NCI-H2029 (cell line): ENCODE measurements around the gene TIMM21.

ENCODE experiments used
- DNase-seq: peaks from one replicate; lab custom pipeline; 2025; lab: John Stamatoyannopoulos, UW

TIMM21 gene, protein sequence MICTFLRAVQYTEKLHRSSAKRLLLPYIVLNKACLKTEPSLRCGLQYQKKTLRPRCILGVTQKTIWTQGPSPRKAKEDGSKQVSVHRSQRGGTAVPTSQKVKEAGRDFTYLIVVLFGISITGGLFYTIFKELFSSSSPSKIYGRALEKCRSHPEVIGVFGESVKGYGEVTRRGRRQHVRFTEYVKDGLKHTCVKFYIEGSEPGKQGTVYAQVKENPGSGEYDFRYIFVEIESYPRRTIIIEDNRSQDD

DNA sequence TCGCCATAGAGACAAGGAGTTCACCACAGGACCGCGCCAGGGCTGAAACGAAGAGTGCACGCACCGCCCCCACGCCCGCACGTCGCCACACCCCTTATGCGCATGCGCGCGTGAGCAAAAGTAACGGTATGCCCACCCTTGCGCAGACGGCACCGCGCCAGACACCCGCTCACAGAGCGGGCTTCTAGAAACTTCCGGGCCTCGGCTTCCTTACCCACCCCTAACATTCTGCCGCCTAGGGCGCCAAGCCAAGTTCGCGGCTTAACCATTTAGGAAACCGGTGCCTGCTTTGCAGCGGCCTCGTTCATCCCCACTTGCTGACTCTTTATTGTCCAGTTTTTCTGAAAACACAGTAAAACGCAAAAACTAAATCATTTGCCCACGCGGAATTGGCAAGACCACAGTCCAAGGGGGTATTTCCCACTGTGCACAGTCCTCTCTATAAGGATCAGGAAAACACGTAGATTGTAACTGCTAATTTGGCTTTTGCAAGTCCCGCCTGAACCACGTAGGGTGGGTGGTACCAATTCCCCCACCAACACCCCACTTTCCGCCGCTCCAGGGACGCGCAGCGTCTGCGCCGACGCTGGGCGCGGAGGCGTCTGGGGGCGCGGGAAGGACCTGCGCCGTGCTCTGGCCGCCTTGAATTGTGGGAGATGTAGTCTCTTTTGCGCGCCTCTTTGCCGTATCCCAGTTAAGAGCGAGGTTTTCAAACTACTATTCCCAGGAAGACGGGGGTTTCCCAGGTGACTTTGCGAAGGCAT, at the start of gene TIMM21, which contains the start of gene FBXO15:
TSS of gene TIMM21 (plus strand) at position 745 of the 764 bp plus-strand sequence. CDS start 286 bp downstream, outside the sequence.
TSS of gene FBXO15 (minus strand) at position 56 of the 764 bp plus-strand sequence. CDS start at position 7, 49 bp downstream.
- DNase-seq: peak; percentile 79

DNA sequence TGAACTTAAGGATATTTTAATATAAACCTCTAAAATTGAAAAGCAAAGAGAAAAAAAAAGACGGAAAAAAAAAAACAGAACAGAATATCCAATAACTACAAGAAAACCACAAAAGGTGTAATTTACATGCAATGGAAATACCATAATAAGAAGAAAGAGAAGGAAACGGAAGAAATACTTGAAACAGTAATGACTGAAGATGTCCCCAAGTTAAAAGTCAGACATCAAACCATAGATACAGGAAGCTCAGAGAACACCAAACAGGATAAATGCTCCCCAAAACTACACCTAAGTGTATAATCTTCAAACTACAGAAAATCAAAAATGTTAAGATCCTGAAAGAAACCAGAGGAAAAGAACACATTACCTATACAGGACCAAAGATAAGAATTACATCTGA, 39.9 kb upstream of the TIMM21 start:
- no peak for DNase-seq

- DNase-seq: no peak
Measured at GRCh38 chr18:74110149-74110548, 38.2 kb upstream of the TIMM21 start.

GRCh38 chr18:74110976-74111375, 37.3 kb upstream of the TIMM21 start:
- DNase-seq: no peak

DNA sequence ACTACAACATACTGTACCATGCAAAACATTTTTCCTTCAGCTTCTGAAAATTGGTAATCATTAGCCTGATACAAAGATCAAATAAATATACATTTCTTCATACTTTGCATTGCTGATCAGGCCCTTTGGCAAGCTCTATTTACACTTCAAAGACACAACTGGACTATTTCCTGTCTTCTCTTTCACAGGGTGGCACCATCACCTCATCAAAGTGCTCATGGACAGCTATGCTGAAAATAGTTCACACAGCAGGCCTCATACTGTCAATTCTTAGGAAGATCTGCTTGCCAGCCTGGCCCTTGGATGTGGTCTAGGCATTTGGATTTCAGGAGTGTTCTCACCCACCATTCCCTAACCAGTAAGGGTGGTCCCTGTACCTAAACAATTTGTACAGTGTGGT, 34.6 kb upstream of the TIMM21 start:
- DNase-seq: no peak

GRCh38 chr18:74114116-74114515, 34.2 kb upstream of the TIMM21 start:
- DNase-seq: no peak

DNA sequence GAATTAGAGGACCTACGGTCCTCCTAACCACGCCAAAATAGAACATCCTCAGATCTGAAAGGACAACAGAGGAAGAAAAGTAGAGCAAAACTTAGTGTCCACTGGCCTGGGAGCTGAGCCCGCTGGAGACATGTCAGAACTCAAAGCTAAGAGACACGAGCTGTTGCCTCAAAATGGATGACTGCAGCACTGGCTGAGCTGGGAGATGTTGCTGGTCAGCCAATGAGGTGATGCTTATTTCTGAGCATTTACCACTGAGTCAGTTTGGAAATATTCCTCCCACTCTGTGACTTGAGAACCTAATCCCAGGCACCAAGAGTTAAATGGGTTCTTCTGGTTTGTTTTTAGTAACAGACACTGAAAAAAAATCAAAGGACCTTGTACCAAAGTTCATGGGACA, 33.3 kb upstream of the TIMM21 start:
- DNase-seq: no peak

DNA sequence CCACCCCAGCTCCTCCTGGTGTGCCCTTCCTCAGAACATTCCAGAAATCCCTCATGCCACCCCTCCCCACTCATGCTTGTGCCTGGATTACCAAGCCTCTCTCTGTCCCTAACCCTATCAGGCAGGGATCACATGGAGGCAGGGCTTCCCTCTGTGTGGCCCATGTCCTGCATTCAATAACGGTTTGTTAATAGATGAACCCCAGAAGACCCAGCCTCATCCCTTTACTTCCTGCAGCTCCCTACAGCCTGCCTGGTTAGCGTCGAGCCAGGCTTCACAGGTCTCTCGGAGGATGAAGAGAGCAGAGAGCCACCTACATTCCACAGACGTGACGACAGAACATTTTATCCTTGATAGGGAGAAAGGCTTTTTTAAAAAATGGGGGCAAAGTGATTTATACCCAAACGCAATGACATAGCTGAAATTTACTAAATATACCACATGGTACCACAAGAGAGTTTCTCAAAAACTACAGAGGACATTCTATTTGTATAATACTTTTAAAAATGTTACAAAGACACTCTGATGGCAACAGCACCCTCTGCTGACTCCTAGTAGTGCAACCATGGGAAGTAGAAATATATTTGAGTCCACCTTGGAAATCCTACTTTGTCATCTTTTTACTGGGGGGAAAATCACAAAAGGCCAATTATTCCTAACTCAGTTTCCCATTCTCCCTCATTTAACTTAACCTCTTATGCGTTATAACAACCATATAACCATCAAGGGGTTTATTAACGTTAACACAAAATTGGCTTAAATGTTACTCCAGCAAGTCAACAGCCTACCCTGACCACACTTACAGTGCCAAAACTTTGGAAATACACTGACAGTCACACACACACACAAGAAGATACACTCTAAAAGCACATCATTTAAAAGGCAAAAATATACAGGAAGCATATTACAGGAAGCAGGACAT, 31.4 kb upstream of the TIMM21 start:
- DNase-seq: no peak

DNA sequence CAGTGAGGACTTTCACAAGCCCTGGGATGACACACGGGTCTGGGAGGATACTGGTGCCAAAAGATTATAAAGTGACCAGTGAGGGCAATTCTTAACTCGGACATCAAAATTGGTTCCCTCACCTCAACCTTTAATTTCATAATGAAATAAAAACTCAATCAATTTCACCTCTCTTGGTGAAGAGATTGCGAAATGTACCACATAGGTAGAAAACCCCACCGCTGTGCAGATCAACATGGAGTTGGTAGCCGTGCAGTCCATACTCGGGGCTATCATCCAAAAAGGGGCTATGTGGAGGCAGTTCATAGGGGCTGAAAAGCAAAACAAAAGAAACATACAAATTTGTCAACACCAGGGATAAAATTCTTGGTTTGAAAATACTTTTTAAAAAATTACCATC, 25.1 kb upstream of the TIMM21 start:
- no peak for DNase-seq

DNA sequence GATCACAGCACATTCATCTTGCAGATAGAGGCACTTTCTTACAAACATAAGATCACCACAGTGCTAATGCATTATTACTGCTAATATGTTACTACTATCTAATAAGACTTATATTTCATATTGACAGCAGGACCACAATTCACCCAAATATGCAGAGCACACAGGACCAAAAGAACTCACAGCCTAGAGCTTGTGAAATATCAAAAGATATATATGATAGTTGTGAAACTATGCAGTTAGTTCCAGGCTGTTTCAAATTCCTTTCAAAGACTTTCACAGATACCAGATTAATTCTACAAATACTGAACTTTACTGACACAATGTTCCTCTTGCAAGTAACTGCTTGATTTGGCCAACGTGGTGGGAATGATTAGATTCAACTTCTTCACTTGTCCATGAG, 23.7 kb upstream of the TIMM21 start:
- DNase-seq: no peak

DNA sequence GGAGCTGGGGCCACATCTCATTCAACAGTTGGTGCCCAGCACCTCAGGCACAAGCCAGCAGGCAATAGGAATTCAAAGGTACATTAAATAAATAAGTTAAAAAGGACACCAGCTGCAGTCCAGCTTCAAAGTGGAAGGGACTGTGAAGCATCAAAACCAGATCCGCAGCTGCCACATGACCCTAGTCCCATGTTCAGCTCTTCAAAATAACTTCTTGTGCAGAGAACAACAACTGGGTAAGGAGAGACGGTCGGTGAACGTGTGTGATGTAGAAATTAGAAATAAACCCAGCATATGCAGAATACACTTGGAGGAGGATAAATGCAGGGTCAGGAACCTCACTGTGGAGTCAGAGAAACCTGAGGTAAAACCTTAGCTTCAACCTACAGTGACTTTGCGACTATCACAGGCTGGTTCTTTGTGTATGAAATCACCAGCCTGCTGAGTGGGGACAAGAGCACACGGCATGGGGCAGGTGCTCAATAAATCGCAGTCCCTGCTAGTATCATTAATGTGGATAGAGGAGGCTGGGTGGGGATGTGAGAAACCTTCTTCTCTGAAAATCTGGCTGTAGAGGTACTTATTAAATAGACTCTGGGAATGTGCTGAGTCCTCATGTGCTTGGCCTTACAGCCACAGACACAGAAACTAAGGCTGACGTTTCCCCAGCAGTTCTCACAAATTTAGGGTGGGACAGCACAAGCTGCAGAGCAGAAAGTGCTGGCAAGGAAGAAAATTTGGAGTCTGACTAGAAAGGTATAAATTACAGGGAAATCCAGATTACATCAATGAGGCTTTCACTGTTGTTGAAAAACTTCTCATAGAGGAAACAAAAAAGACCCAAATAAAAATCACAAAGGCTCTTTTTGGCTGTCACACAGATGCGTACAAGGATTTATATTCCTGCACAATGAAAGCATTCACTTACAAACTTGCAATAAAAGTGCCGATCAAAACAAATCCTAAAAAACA, 21.4 kb upstream of the TIMM21 start:
- no peak for DNase-seq

DNA sequence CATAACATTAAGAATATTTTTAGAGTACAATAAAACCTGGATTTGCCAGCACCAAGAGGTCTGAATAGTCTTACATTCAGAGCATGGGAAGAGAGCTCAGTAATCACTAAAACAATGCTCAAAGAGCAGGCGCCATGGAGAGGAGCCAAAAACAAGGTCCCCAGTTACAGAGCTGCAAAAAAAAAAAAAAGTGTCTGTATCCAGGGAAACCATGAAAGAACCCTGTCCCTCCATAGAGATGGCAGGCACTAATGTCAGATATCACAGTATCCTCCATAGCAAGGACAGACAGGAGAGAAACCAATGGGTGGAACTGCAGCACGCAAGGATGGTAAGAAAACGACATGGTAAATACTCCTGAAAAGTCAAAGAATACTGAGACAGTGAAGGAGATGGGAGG, 20.2 kb upstream of the TIMM21 start:
- DNase-seq: no peak

- DNase-seq: no peak
Measured at GRCh38 chr18:74131124-74131523, 17.2 kb upstream of the TIMM21 start.

DNA sequence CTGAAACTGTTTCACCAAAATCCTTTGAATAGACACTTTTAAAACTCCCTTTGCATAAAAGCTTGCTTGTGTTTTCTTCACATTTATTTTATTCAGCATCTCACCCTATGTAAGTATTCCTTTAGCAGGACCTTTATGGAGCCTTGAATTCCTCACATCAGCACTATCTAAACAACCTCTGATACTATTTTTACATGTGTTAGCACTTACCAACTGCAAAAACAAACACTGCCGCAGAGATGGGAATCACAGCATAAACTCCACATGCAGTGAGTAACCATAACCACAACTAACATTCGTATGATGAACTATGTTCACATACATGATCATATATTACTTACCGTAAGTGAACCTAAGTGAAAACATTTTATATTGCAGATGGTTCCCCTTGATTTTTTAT, 16.1 kb upstream of the TIMM21 start:
- DNase-seq: no peak

DNA sequence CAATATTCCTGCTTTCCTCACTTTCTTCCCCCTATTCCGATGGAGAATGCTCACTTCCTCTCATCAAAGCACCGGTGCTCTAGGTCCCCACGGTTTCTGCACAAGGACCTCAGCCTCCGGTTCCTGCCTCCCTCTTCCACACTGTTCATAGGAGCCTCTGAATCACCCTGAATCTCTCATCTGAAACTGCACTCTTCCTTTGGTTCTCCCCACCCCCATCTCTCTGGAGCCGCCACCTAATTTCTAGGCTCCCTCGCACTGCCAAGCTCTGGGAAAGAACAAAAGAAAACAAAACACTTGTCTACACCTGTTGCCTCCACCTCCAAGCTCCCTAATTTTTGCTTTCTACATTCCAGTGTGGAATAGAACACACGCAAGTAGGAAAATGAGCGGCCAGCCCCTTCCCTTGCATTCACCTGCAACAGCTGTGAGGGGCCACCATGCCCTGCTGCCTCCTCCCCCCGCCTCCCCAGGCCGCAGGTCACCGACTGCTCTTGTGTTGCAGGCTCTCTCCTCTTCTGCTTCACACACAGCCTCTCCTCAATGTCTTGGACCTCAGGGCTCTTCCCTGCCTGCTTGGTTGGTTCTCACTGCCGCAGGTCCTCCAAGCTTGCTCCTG, 10.3 kb upstream of the TIMM21 start:
- DNase-seq: no peak

- no peak for DNase-seq
Measured at GRCh38 chr18:74139411-74139810, 8.9 kb upstream of the TIMM21 start.

DNA sequence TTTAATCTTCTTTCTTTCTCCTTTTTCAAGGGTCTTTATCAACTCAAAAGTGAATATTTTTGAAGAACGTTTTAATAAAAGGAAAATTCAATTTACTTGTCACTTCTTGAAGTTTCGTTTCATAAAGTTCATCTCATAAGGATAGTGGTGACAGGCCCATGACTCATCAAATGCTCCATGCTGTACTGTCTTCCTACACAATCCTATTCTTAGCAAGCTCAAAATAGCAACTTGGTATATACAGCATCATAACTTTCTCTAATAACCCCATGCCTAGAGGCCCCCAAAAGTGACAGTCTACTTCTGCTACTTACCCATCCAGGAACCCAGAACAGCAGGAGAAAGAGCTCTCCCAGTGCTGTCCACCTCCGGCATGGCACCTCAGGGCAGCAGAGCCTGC, 8.4 kb upstream of the TIMM21 start:
- no peak for DNase-seq

GRCh38 chr18:74140582-74140981, 7.7 kb upstream of the TIMM21 start:
- no peak for DNase-seq

DNA sequence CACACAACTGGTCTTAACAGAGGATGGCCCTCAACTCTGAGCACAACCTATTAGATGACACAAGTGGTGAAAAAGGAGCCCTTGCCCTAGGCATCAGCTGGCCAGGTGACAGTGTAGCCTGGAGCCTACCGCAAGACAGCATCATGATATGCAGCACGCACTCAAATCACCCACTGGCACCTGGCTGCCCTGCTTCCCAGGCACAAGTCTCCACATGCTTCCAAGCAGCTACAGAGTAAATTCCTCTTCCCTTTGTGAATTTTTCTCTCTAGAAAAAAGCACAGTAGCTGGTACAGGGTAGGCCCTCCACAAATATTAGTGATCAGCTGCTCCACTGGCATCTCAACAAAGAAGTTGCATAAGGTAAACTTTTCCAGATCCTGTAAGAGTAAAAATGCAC, 6.7 kb upstream of the TIMM21 start:
- no peak for DNase-seq

DNA sequence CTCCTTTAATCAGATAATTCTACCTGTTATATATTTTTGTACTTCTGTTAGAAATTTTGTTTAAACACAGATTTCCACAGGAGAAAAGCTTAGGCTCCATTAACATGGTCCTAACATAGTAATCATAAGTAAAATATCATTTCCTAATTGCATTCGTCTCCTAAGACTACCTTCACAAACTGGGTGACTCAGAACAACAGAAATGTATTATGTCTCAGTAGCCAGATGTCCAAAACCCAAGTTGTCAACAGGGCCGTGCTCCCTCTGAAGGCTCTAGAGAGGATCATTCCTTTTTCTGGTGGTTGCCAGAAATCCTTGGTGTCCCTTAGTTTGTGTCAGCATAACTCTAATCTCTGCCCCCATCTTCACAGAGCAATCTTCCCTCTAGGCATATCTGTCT, 6.1 kb upstream of the TIMM21 start:
- no peak for DNase-seq

- DNase-seq: no peak
Measured at GRCh38 chr18:74146756-74147155, 1.6 kb upstream of the TIMM21 start.
